SJCRH30 (cell line): ENCODE measurements around the gene TMEM247. TPM values are rescaled to one million over a fixed set of nuclear protein-coding genes. Genes with fewer than 3 reads are reported as not detected.
"Not testable (repeated sequence)": the region's sequence is repeated elsewhere in the genome, so short reads cannot be mapped to it uniquely, and the experiment has no call there.

Experiments used
- DNase-seq, 2 experiments: peaks; one replicate each; pipeline ENCODE4 v3.0.0-alpha.2; 2015 to 2020
- H3K27ac ChIP-seq: fragments of 250-450 bp; sonication (Bioruptor Pico); 2 replicates; pipeline ENCODE4 v1.5.1; 2020; ENCODE audit warnings: mild to moderate bottlenecking, moderate library complexity
- H3K27me3 ChIP-seq: fragments of 250-450 bp; sonication (Bioruptor Pico); 2 replicates; pipeline ENCODE4 v1.5.1; 2020; ENCODE audit warnings: mild to moderate bottlenecking, moderate library complexity
- H3K36me3 ChIP-seq: fragments of 250-450 bp; sonication (Bioruptor Pico); 2 replicates; pipeline ENCODE4 v1.5.1; 2020; ENCODE audit warnings: mild to moderate bottlenecking, moderate library complexity
- H3K4me1 ChIP-seq: fragments of 250-450 bp; sonication (Bioruptor Pico); 2 replicates; pipeline ENCODE4 v1.5.1; 2020; ENCODE audit warnings: mild to moderate bottlenecking, moderate library complexity
- H3K4me3 ChIP-seq: fragments of 250-450 bp; sonication (Bioruptor Pico); 2 replicates; pipeline ENCODE4 v1.5.1; 2020; ENCODE audit warnings: mild to moderate bottlenecking, moderate library complexity
- H3K9me3 ChIP-seq: fragments of 250-450 bp; sonication (Bioruptor Pico); replicated peaks from 2 replicates; pipeline ENCODE4 v1.5.1; 2020; ENCODE audit warnings: mild to moderate bottlenecking, moderate library complexity
- total RNA-seq: library from RNA; depleted of rRNA; stranded (reverse); fragments of >200 nt; shearing (Covaris generic); gene quantifications from 2 replicates; pipeline ENCODE4 v1.2.3, GENCODE V29; 2014

The TMEM247 gene
- total RNA-seq, 1 experiment from 2014 or later, result not detected

DNA sequence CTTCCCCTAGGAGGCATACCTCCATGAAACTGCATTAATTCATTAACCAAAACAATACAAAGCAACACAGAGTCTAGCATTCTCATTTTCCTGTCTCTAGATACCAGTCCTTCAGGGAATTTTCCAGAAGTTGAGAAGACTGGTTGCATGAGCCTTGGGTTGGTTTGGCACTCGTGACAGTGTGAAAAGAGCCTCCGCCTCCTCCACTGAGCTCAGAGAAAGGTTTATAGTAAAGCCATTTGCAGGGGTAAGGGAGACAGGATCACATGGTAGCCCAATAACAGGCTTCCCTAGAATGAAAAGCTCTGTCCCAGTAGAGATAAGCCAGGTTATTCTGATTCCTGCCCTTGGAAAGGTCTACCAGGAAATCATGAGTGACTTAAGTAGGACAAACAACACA lies 9.7 kb upstream of the TMEM247 start:
- no peaks in the 10 kb centered on the region for H3K27me3 ChIP-seq
- peaks cover 9% of the 10 kb centered on the region for H3K4me1 ChIP-seq
- peaks cover 5% of the 10 kb centered on the region; the same call in 1 of the 2 replicates for H3K9me3 ChIP-seq
- no peak for DNase-seq
- no peak overlapping the region for H3K27ac ChIP-seq
- H3K36me3 ChIP-seq, result no peaks in the 10 kb centered on the region
- no peak overlapping the region for H3K4me3 ChIP-seq

DNA sequence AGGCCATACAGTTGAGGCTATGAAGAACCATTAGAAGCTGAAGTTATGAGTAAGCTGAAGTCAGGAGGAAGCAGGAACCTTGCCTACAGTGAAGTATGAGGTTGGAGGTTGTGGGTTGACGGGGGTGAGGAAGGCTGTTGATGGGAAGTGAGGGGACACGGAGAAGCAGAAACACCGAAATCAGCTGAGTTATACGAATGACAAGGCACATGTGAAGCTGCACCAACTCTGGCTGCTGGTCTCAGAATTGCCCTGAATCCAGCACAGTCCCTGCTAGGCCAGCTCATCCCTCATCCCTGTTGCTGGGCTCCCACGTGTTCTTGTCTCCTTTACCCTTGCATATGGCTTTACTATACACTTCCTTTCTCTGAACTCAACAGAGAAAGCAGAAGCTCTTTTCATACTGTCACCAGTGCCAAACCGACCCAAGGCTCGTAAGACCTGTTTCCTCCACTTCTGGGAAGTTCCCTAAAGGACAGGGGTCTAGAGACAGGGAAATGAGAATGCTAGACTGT lies 9.2 kb upstream of the TMEM247 start:
- H3K4me1 ChIP-seq, result peaks cover 9% of the 10 kb centered on the region
- H3K9me3 ChIP-seq, result peaks cover 5% of the 10 kb centered on the region; the same call in 1 of the 2 replicates
- no peaks in the 10 kb centered on the region for H3K27me3 ChIP-seq

GRCh38 chr2:46471019-46471583 lies 8.3 kb upstream of the TMEM247 start:
- DNase-seq, result peak in 1 of 2 experiments; percentile 54
- Histone ChIP-seq H3K27ac (no peak overlapping the region), H3K4me1 (peaks cover 9% of the 10 kb centered on the region), H3K27me3 (no peaks in the 10 kb centered on the region), H3K4me3 (no peak overlapping the region), H3K36me3 (no peaks in the 10 kb centered on the region), H3K9me3 (peaks cover 5% of the 10 kb centered on the region; the same call in 1 of the 2 replicates)

More for the DNA sequence above, 9.2 kb upstream of the TMEM247 start:
- DNase-seq, result no peak
- Histone ChIP-seq H3K36me3 (no peaks in the 10 kb centered on the region), H3K4me3 (no peak overlapping the region), H3K27ac (no peak overlapping the region)

- no peaks in the 10 kb centered on the region for H3K27me3 ChIP-seq
- H3K4me3 ChIP-seq, result no peak overlapping the region
- peaks cover 5% of the 10 kb centered on the region; the same call in 1 of the 2 replicates for H3K9me3 ChIP-seq
- no peaks in the 10 kb centered on the region for H3K36me3 ChIP-seq
- no peak overlapping the region for H3K27ac ChIP-seq
- DNase-seq, result peak; percentile 33 to 73
- peaks cover 9% of the 10 kb centered on the region for H3K4me1 ChIP-seq
Observed at GRCh38 chr2:46471697-46472096, 7.7 kb upstream of the TMEM247 start.

DNA sequence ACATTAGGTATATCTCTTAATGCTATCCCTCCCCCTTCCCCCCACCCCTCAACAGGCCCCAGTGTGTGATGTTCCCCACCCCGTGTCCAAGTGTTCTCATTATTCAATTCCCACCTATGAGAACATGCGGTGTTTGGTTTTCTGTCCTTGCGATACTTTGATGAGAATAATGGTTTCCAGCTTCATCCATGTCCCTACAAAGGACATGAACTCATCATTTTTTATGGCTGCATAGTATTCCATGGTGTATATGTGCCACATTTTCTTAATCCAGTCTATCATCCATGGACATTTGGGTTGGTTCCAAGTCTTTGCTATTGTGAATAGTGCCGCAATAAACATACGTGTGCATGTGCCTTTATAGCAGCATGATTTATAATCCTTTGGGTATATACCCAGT lies 7.2 kb upstream of the TMEM247 start:
- H3K27ac ChIP-seq, DNase-seq, H3K4me1 ChIP-seq, H3K9me3 ChIP-seq, H3K36me3 ChIP-seq, H3K27me3 ChIP-seq, H3K4me3 ChIP-seq: not testable (repeated sequence)

DNA sequence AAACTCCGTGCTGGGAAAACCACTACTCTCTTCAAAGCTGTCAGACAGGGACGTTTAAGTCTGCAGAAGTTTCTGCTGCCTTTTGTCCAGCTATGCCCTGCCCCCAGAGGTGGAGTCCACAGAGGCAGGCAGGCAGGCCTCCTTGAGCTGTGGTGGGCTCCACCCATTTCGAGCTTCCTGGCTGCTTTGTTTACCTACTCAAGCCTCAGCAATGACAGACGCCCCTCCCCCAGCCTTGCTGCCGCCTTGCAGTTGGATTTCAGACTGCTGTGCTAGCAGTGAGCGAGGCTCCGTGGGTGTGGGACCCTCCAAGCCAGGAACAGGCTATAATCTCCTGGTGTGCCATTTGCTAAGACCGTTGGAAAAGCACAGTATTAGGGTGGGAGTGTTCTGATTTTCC lies 1.9 kb upstream of the TMEM247 start:
- not testable (repeated sequence) for DNase-seq, H3K4me1 ChIP-seq, H3K4me3 ChIP-seq, H3K27me3 ChIP-seq, H3K36me3 ChIP-seq, H3K9me3 ChIP-seq, H3K27ac ChIP-seq

- Histone ChIP-seq H3K4me1 (peaks cover 5% of the 10 kb centered on the region; the same call in 1 of the 2 replicates), H3K36me3 (no peaks in the 10 kb centered on the region), H3K9me3 (no peaks in the 10 kb centered on the region; the same call in 1 of the 2 replicates), H3K4me3 (no peak overlapping the region), H3K27me3 (no peaks in the 10 kb centered on the region), H3K27ac (no peak overlapping the region)
- DNase-seq, result no peak
Observed at GRCh38 chr2:46477925-46478324, 1.4 kb upstream of the TMEM247 start.

GRCh38 chr2:46480562-46480961 lies 1.2 kb downstream of the TMEM247 start:
- H3K9me3 ChIP-seq, result no peaks in the 10 kb centered on the region
- no peaks in the 10 kb centered on the region for H3K27me3 ChIP-seq
- no peak for DNase-seq
- H3K4me1 ChIP-seq, result peaks cover 5% of the 10 kb centered on the region; the same call in 1 of the 2 replicates
- no peaks in the 10 kb centered on the region for H3K36me3 ChIP-seq
- H3K27ac ChIP-seq, result no peak overlapping the region
- H3K4me3 ChIP-seq, result no peak overlapping the region

DNA sequence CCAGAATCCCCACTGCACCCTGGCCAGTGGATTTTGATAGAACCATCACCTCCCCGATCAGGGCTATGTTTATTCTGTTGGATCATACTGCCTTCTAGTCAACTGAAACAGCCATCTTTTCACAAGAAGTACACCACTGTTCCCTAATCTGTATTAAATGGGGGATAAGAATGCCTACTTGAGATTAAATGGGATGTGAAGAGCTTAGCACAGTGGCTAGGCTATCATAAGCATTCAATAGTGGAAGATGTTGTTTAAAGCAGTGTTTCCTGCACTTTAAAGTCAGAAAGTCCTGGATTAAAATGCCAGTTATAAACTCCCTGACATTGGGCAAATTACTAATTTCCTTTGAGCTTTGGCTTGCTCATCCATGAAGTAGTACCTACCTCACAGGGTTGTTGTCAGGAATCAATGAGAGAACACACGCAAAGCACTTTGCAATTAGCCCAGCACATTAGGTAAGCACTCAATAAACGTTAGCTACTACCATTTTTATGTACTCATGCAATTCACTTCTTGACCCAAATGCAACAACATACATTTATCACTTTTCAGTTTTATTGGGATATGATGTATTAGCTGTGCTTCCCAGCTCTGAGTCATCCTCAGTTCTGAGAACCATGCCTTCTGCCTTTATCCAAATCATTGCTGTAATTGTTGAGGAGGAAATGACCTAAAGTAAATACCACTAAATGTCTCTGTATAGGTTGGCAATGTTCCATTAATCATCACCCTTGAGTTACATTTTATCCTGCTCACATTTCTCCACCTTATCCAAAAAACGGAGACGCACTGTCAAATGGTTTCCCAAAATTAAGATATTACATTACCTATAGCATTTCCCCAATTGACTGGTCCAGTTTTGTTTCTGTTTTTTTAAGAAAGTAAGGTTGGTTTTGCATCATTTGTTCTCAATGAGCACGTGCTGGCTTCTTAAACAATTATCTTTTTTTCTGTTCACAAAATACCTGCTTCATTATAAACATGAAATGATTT lies 2.1 kb downstream of the TMEM247 start:
- Histone ChIP-seq H3K36me3 (no peaks in the 10 kb centered on the region), H3K27me3 (no peaks in the 10 kb centered on the region), H3K4me3 (no peak overlapping the region), H3K4me1 (peaks cover 5% of the 10 kb centered on the region; the same call in 1 of the 2 replicates), H3K9me3 (no peaks in the 10 kb centered on the region), H3K27ac (no peak overlapping the region)
- DNase-seq, result no peak

DNA sequence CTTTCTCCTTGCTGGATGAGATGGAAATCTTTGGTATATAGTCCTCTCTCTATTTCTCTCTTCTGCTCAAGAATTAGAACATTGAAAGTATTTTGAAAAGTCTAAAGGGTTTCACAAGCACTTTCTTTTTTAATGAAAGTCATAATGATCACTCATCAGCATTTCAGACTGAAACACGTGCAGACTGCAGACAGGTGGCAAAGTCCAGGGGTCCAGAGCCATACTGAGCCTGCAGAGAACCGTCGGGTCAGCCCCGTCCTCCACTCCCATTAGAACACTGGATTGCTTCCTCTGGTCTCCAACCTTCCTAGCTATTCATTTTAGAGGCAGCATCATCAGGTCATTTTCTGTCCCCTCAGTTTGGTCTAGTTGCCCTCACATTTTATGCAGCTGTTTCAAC lies 3.1 kb downstream of the TMEM247 start:
- no peak for DNase-seq
- no peaks in the 10 kb centered on the region for H3K27me3 ChIP-seq

GRCh38 chr2:46485002-46485401 lies 5.6 kb downstream of the TMEM247 start:
- no peaks in the 10 kb centered on the region for H3K9me3 ChIP-seq
- no peak overlapping the region for H3K4me3 ChIP-seq
- H3K27me3 ChIP-seq, result no peaks in the 10 kb centered on the region
- no peak for DNase-seq
- H3K27ac ChIP-seq, result no peak overlapping the region
- no peaks in the 10 kb centered on the region for H3K36me3 ChIP-seq
- peaks cover 11% of the 10 kb centered on the region for H3K4me1 ChIP-seq

More for the DNA sequence above, 3.1 kb downstream of the TMEM247 start:
- Histone ChIP-seq H3K9me3 (no peaks in the 10 kb centered on the region), H3K36me3 (no peaks in the 10 kb centered on the region), H3K27ac (no peak overlapping the region), H3K4me3 (no peak overlapping the region), H3K4me1 (peaks cover 5% of the 10 kb centered on the region; the same call in 1 of the 2 replicates)

DNA sequence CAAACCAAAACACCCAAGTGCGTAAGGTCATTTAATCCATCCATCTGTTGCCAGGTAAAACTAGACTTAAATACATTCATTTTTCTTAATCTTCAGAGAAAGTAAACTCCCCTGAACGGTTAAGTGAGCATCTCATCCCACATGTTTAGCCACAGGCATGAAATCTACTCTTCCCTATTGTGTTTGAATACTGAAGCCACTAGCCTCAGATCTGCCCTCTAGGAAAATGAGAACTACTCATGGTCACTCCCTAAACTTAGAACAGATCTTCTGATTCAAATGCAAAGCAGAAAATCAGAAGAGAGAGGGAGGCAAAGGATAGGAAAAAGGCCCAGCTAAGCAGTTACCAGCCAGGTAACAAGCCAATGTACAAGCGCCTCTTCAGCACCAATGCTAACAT lies 7.1 kb downstream of the TMEM247 start:
- peaks cover 20% of the 10 kb centered on the region for H3K4me1 ChIP-seq
- no peak overlapping the region for H3K4me3 ChIP-seq
- H3K9me3 ChIP-seq, result no peaks in the 10 kb centered on the region
- H3K27ac ChIP-seq, result no peak overlapping the region
- H3K36me3 ChIP-seq, result no peaks in the 10 kb centered on the region
- H3K27me3 ChIP-seq, result no peaks in the 10 kb centered on the region
- DNase-seq, result no peak

- Histone ChIP-seq H3K27ac (no peak overlapping the region), H3K9me3 (no peaks in the 10 kb centered on the region), H3K36me3 (no peaks in the 10 kb centered on the region), H3K4me3 (no peak overlapping the region), H3K27me3 (no peaks in the 10 kb centered on the region), H3K4me1 (peaks cover 19% of the 10 kb centered on the region)
- DNase-seq, result peak in 1 of 2 experiments; percentile 26
Observed at GRCh38 chr2:46487667-46488335, 8.4 kb downstream of the TMEM247 start.

DNA sequence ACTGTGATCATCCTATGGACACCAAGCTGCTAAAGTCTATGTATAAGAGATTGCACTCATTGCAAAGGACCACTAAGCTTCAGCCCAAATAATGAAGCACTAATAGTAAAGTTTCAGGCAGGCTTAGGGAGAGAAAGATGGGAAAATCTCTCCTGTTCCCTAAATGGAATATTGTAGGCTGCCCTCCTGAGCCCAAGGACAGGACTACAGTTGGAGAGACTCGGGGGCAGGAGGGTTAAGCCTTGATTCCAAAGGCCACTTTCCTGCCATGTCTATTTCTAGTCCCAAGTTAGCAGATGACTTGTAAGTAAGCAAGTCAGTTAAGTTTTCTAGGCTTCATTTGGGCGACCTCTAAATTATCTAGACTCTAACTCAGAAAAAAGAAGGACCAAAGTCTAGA lies 9.0 kb downstream of the TMEM247 start:
- Histone ChIP-seq H3K27ac (no peak overlapping the region), H3K4me3 (no peak overlapping the region), H3K36me3 (no peaks in the 10 kb centered on the region), H3K27me3 (no peaks in the 10 kb centered on the region), H3K9me3 (no peaks in the 10 kb centered on the region), H3K4me1 (peaks cover 22% of the 10 kb centered on the region)
- no peak for DNase-seq
